ENCODE results near the gene BCO2.

DNA sequence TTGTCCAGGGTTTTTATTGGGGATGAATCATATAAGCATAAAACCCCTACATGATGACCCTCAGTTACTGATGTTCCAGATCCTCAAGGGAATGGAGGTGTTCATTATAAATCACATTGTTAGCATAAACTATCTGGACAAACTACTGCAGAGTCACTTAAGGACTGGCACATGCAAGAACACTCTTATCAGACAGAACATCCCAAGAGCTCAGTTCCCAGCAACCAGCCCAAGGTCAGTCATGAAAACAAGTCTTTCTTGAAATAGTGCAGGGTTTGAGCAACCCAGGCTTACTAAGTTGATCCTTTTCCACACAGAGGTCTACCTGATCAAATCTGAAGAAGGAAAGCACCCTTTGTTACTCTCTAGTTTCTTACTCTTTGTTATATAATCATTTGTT lies 37.4 kb downstream of the BCO2 start:
- no peak for TF ChIP-seq CTCF (IDR thresholded peaks at IDR 0.05)
- TF ChIP-seq POLR2A (IDR thresholded peaks at IDR 0.05): no peak
